HG02623 (cell line): ENCODE results near the gene DCDC2C.

ENCODE experiments used
- ATAC-seq: cut with Tn5 transposase; IDR thresholded peaks from one replicate; pipeline ENCODE4 v1.9.1; 2021; ENCODE audit warnings: moderate library complexity; ENCODE audit not compliant: unreplicated experiment

DCDC2C gene

DNA sequence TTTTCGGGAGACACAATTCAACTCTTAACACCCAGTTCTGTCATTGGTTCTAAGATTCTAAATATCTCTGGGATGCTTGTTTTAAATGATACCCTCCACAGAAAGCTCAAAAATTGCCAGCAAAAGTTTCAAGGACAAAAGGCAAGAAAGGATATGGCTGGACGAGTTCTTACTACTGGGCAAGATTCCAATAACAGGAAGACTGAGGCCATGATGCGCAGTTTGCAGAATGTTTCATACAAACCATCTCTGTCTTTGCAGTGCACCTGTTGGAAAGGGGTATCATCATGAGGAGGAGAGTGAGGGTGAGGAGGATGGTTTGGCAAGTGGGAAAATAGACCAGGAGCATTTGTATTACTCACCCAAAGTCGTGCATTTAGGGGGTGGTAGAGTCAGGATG lies 172.8 kb downstream of the DCDC2C start:
- no peak for ATAC-seq

DNA sequence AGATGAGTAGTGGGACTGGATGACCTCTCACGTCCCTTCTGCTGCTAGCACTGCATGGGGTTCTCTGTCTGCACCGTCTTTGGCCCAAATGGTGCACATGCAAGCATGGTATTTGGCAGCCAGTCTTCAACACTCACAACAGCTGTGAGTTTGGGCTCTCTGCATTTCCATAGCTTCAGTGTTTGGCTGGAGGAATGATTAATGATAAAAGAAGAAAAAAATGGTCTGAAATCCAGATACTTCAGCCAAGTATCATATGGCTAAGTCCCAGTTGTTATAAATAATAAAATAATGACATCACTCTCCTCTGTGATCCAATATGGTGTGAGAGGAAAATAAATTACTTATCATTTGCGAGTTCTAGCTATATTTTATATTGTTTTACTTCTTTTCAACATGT lies 173.3 kb downstream of the DCDC2C start:
- no peak for ATAC-seq

DNA sequence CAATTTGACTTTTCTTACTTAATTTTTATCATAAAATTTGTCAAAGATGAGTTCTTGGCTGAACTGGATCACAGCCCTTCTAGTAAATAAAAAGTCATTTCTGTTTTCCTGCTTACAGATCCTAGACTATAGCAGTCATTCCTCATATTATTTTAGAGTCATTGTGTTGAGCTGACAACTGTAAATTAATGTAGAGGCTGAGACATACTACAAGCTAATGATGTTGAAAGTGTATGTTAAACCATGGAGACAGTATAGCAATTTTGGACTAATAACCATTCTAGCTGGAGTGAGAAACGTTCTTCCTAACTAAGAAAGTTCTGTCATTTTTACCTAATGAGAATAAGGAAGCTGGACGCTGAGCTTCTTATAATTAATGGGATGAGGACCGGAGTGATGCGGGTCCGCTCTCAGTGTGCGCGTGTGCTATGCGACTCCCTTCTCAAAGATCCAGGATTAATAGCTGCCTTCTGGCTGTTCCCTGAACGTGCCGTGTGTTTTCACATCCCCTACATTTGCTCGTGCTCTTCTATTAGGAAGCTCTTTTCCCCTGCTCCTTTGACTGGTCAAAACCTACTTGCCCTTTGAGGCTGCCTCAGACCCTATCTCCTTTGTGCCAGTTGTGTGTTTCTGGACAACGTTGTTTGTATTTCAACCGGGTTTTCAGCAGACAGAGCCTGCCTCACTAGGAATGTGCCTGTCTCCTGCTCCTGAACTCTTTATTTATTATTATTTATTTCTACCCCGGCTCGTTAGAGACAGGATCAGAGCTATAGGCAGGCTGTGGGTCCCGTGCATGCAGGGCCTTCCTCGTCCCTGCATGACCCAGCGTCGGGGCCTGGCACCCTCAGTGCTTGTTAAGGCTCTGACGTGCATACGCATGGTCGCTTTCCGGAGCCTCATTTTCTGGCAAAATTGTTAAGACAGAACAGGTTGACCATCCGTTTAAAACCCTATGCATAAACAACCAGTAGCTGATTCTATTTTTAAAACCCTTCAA lies 182.6 kb downstream of the DCDC2C start:
- no peak for ATAC-seq

DNA sequence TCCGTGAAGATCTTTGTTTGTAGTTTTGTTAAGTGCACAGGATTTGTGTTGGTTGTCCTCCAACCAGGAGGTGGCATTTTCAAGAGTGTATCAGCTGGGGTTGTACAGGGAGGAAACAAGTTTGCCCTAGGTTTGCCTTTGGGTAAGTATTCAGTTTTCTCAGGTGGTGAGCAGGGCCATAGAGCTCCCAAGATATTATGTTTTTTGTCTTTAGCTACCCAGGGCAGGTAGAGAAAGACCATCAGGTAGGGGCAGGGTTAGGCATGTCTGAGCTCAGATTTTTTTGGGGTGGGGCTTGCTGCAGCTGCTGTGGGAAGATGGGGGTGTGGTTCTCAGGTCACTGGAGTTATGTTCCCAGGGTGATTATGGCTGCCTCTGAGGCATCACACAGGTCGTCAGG lies 191.6 kb downstream of the DCDC2C start:
- ATAC-seq: no peak
